Tibial artery (tissue), 4 donors: Measurements from ENCODE around the gene ALG11.

Source experiments
- DNase-seq, 2 donors: peaks; one replicate each; pipeline ENCODE4 v3.0.0-alpha.2; 2019
- H3K27ac ChIP-seq, 2 donors: fragments of 200-600 bp; sonication (generic) in 1 of 2; 1 replicate in 1 of 2; 2 replicates in 1 of 2; pipeline ENCODE4 v1.5.1; 2018 to 2019; ENCODE audit warnings: mild to moderate bottlenecking in 1 of 2
- H3K27me3 ChIP-seq, 2 donors: fragments of 200-600 bp; sonication (generic) in 1 of 2; one replicate each; pipeline versions ENCODE4 v1.5.1 to v1.6.0; 2016 to 2019
- H3K36me3 ChIP-seq, 3 donors: fragments of 200-600 bp; sonication (generic) in 2 of 3; one replicate each; pipeline ENCODE4 v1.5.1; 2016 to 2019; ENCODE audit warnings: mild to moderate bottlenecking in 2 of 3
- H3K4me1 ChIP-seq, 4 donors: fragments of 200-600 bp; sonication (generic) in 2 of 4; 1 replicate in 3 of 4; 2 replicates in 1 of 4; pipeline ENCODE4 v1.5.1; 2016 to 2019
- H3K4me3 ChIP-seq, 2 donors: fragments of 200-600 bp; sonication (generic) in 1 of 2; 1 replicate in 1 of 2; 2 replicates in 1 of 2; pipeline ENCODE4 v1.5.1; 2018 to 2019; ENCODE audit warnings: mild to moderate bottlenecking in 2 of 2
- H3K9me3 ChIP-seq, 3 donors: fragments of 200-600 bp; sonication (generic) in 1 of 3; one replicate each; pipeline ENCODE4 v1.5.1; 2016 to 2019
- CTCF ChIP-seq, 2 experiments: fragments of 200-600 bp in 1 of 2; fragments of 450-650 bp in 1 of 2; IDR thresholded peaks; one replicate each; pipeline ENCODE4 v1.5.1; 2017 to 2019; ENCODE audit warnings: antibody characterized with exemption in 2 of 2, mild to moderate bottlenecking in 1 of 2, moderate library complexity in 1 of 2
- intact Hi-C: fragments of 100-400 bp; cut with DNase I; formaldehyde crosslinking; loops from one replicate; pipeline ENCODE4 v1.15.0; 2023; ENCODE audit warnings: low total_unique reads

Gene ALG11

GRCh38 chr13:51971520-51972426 lies 40.4 kb upstream of the ALG11 start:
- H3K4me1 ChIP-seq: no peaks in the 10 kb centered on the region
- no peaks in the 10 kb centered on the region for H3K9me3 ChIP-seq
- intact Hi-C loops: no loop called here
- no peak for TF ChIP-seq CTCF (IDR thresholded peaks at IDR 0.05)
- no peak overlapping the region for H3K4me3 ChIP-seq
- no peak overlapping the region for H3K27ac ChIP-seq
- H3K27me3 ChIP-seq: no peaks in the 10 kb centered on the region
- peaks cover 5 to 6% (median 6%) of the 10 kb centered on the region in 3 donors for H3K36me3 ChIP-seq
- DNase-seq: no peak

- DNase-seq: no peak
- H3K36me3 ChIP-seq: peaks cover 0 to 6% (median 0%) of the 10 kb centered on the region in 3 donors
- no peak overlapping the region for H3K4me3 ChIP-seq
- H3K4me1 ChIP-seq: no peaks in the 10 kb centered on the region
- no peaks in the 10 kb centered on the region for H3K9me3 ChIP-seq
- no peak for TF ChIP-seq CTCF (IDR thresholded peaks at IDR 0.05)
- H3K27ac ChIP-seq: no peak overlapping the region
- H3K27me3 ChIP-seq: no peaks in the 10 kb centered on the region
- intact Hi-C loops: no loop called here
Measured at GRCh38 chr13:51974482-51974881, 37.7 kb upstream of the ALG11 start.

GRCh38 chr13:51976423-51976822 lies 35.8 kb upstream of the ALG11 start:
- H3K4me3 ChIP-seq: no peak overlapping the region
- DNase-seq: no peak
- intact Hi-C loops: no loop called here
- no peak overlapping the region for H3K27ac ChIP-seq
- peaks cover 0 to 15% (median under 1%) of the 10 kb centered on the region in 4 donors for H3K4me1 ChIP-seq
- TF ChIP-seq CTCF (IDR thresholded peaks at IDR 0.05): no peak
- H3K9me3 ChIP-seq: no peaks in the 10 kb centered on the region
- no peaks in the 10 kb centered on the region for H3K27me3 ChIP-seq
- H3K36me3 ChIP-seq: no peaks in the 10 kb centered on the region

- intact Hi-C loops: no loop called here
- no peak for DNase-seq
- H3K4me3 ChIP-seq: no peak overlapping the region
- peaks cover 0 to 19% (median 2%) of the 10 kb centered on the region in 4 donors for H3K4me1 ChIP-seq
- no peaks in the 10 kb centered on the region for H3K36me3 ChIP-seq
- TF ChIP-seq CTCF (IDR thresholded peaks at IDR 0.05): no peak
- H3K9me3 ChIP-seq: no peaks in the 10 kb centered on the region
- no peaks in the 10 kb centered on the region for H3K27me3 ChIP-seq
- H3K27ac ChIP-seq: no peak overlapping the region
Measured at GRCh38 chr13:51976890-51977289, 35.3 kb upstream of the ALG11 start.

- TF ChIP-seq CTCF (IDR thresholded peaks at IDR 0.05): no peak
- Histone ChIP-seq H3K27me3 (no peaks in the 10 kb centered on the region), H3K36me3 (no peaks in the 10 kb centered on the region), H3K9me3 (no peaks in the 10 kb centered on the region), H3K4me1 (peaks cover 0 to 19% (median 2%) of the 10 kb centered on the region in 4 donors), H3K4me3 (no peak overlapping the region), H3K27ac (no peak overlapping the region)
- no peak for DNase-seq
- intact Hi-C loops: no loop called here
Measured at GRCh38 chr13:51977625-51978024, 34.6 kb upstream of the ALG11 start.
